Neural progenitor cell (in vitro differentiated cells): ENCODE data around the gene NHERF1. TPM values are rescaled to one million over a fixed set of nuclear protein-coding genes. Genes with fewer than 3 reads are reported as not detected.

Source experiments
- DNase-seq: peaks from one replicate; pipeline ENCODE4 v3.0.0-alpha.2; 2016; ENCODE audit warnings: low spot score
- H2AFZ ChIP-seq: fragments of 200-600 bp; sonication (generic); replicated peaks from 2 replicates; pipeline ENCODE4 v1.6.1; 2016; ENCODE audit warnings: antibody characterized with exemption
- H3F3A ChIP-seq: fragments of 200-600 bp; sonication (generic); 2 replicates; pipeline ENCODE4 v1.6.1; 2016; ENCODE audit warnings: antibody characterized with exemption, low read depth
- H3K27ac ChIP-seq: fragments of 200-600 bp; sonication (generic); 2 replicates; pipeline ENCODE4 v1.5.1; 2016; ENCODE audit warnings: mild to moderate bottlenecking
- H3K27me3 ChIP-seq: fragments of 200-600 bp; sonication (generic); 2 replicates; pipeline ENCODE4 v1.6.1; 2016; ENCODE audit warnings: mild to moderate bottlenecking, moderate library complexity
- H3K36me3 ChIP-seq: fragments of 200-600 bp; sonication (generic); 2 replicates; pipeline ENCODE4 v1.5.1; 2016
- H3K4me1 ChIP-seq: fragments of 200-600 bp; sonication (generic); 2 replicates; pipeline ENCODE4 v1.6.1; 2016; ENCODE audit warnings: mixed run types
- H3K4me2 ChIP-seq: fragments of 200-600 bp; sonication (generic); 2 replicates; pipeline ENCODE4 v1.6.1; 2016
- H3K4me3 ChIP-seq: fragments of 200-600 bp; sonication (generic); 2 replicates; pipeline ENCODE4 v1.5.1; 2016
- H3K79me2 ChIP-seq: fragments of 200-600 bp; sonication (generic); 2 replicates; pipeline ENCODE4 v1.6.1; 2016; ENCODE audit warnings: low read depth
- H3K9ac ChIP-seq: fragments of 200-600 bp; sonication (generic); 2 replicates; pipeline ENCODE4 v1.6.1; 2016
- H3K9me3 ChIP-seq: fragments of 200-600 bp; sonication (generic); 2 replicates; pipeline ENCODE4 v1.5.1; 2016; ENCODE audit warnings: low read depth
- H4K20me1 ChIP-seq: fragments of 200-600 bp; sonication (generic); 2 replicates; pipeline ENCODE4 v1.6.1; 2016; ENCODE audit warnings: low read depth
- H3K27ac Mint-ChIP-seq: 3 replicates; pipeline ENCODE4 v1.8.0; 2021; ENCODE audit warnings: mixed read lengths
- H3K27me3 Mint-ChIP-seq: 2 replicates; pipeline ENCODE4 v1.8.0; 2022; ENCODE audit warnings: low read depth, mild to moderate bottlenecking, inconsistent platforms, moderate library complexity, mixed read lengths; ENCODE audit not compliant: insufficient read depth
- H3K36me3 Mint-ChIP-seq: 3 replicates; pipeline ENCODE4 v1.8.0; 2021; ENCODE audit warnings: mixed read lengths
- H3K4me1 Mint-ChIP-seq: 3 replicates; pipeline ENCODE4 v1.8.0; 2021; ENCODE audit warnings: mixed read lengths
- H3K4me3 Mint-ChIP-seq: 3 replicates; pipeline ENCODE4 v1.8.0; 2021; ENCODE audit warnings: mild to moderate bottlenecking, moderate library complexity, mixed read lengths
- H3K9me3 Mint-ChIP-seq: 3 replicates; pipeline ENCODE4 v1.8.0; 2020; ENCODE audit warnings: mixed read lengths
- EZH2 ChIP-seq: fragments of 200-600 bp; sonication (generic); IDR thresholded peaks from 2 replicates; pipeline ENCODE4 v1.6.1; 2017; ENCODE audit warnings: antibody characterized with exemption, mild to moderate bottlenecking, moderate library complexity
- EZH2phosphoT487 ChIP-seq: fragments of 200-600 bp; sonication (generic); IDR thresholded peaks from 2 replicates; pipeline ENCODE4 v1.6.1; 2017; ENCODE audit warnings: antibody characterized with exemption
- total RNA-seq: library from RNA; depleted of rRNA; stranded (reverse); fragments of >200 nt; gene quantifications from 2 replicates; pipeline ENCODE4 v1.2.3, GENCODE V29; 2015; ENCODE audit warnings: low replicate concordance
- TF ChIP-seq, protein P1 (sequence below): fragments of 200-600 bp; sonication (generic); IDR thresholded peaks from 2 replicates; pipeline ENCODE4 v1.5.1; 2017; ENCODE audit warnings: antibody characterized with exemption, mild to moderate bottlenecking

The NHERF1 gene
- total RNA-seq, 1 donor from 2014 or later: 27.1 TPM

DNA sequence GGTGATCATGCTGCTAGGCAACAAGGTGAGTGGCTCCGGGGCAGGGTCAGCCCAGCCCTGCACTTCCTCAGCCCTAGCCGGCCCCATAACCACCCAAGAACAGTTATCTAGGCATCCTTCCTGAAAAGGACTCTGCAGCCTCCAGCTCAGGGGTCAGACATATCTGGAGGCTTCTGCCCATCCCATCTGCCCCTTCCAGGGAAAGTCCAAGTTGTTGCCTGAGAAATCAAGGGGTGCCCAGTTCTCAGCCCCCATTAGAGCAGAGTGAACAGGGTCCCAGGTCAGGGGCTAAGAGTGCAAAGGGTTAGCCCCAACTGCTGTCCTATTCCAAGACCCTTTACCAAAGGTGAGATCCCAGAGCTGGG lies 4.1 kb upstream of the NHERF1 start:
- Mint-ChIP-seq H3K4me3 (no peak overlapping the region), H3K27me3 (peaks cover 17% of the 10 kb centered on the region), H3K4me1 (peaks cover 24% of the 10 kb centered on the region), H3K36me3 (no peaks in the 10 kb centered on the region), H3K9me3 (no peaks in the 10 kb centered on the region), H3K27ac (no peak overlapping the region)
- no peak for TF ChIP-seq EZH2
- no peak for TF ChIP-seq EZH2phosphoT487
- TF ChIP-seq, protein P1, sequence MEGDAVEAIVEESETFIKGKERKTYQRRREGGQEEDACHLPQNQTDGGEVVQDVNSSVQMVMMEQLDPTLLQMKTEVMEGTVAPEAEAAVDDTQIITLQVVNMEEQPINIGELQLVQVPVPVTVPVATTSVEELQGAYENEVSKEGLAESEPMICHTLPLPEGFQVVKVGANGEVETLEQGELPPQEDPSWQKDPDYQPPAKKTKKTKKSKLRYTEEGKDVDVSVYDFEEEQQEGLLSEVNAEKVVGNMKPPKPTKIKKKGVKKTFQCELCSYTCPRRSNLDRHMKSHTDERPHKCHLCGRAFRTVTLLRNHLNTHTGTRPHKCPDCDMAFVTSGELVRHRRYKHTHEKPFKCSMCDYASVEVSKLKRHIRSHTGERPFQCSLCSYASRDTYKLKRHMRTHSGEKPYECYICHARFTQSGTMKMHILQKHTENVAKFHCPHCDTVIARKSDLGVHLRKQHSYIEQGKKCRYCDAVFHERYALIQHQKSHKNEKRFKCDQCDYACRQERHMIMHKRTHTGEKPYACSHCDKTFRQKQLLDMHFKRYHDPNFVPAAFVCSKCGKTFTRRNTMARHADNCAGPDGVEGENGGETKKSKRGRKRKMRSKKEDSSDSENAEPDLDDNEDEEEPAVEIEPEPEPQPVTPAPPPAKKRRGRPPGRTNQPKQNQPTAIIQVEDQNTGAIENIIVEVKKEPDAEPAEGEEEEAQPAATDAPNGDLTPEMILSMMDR: no peak
- no peak overlapping the region for H3K9ac ChIP-seq
- H4K20me1 ChIP-seq: peaks cover 8% of the 10 kb centered on the region
- no peak overlapping the region for H3K27ac ChIP-seq
- H3K27me3 ChIP-seq: no peaks in the 10 kb centered on the region
- peaks cover 8% of the 10 kb centered on the region for H3K79me2 ChIP-seq
- no peaks in the 10 kb centered on the region for H3K9me3 ChIP-seq
- no peak overlapping the region for H2AFZ ChIP-seq
- H3K4me3 ChIP-seq: no peak overlapping the region
- no peak overlapping the region for H3K4me2 ChIP-seq
- peaks cover 34% of the 10 kb centered on the region for H3F3A ChIP-seq
- no peak for DNase-seq
- H3K4me1 ChIP-seq: peaks cover 32% of the 10 kb centered on the region
- H3K36me3 ChIP-seq: no peaks in the 10 kb centered on the region

DNA sequence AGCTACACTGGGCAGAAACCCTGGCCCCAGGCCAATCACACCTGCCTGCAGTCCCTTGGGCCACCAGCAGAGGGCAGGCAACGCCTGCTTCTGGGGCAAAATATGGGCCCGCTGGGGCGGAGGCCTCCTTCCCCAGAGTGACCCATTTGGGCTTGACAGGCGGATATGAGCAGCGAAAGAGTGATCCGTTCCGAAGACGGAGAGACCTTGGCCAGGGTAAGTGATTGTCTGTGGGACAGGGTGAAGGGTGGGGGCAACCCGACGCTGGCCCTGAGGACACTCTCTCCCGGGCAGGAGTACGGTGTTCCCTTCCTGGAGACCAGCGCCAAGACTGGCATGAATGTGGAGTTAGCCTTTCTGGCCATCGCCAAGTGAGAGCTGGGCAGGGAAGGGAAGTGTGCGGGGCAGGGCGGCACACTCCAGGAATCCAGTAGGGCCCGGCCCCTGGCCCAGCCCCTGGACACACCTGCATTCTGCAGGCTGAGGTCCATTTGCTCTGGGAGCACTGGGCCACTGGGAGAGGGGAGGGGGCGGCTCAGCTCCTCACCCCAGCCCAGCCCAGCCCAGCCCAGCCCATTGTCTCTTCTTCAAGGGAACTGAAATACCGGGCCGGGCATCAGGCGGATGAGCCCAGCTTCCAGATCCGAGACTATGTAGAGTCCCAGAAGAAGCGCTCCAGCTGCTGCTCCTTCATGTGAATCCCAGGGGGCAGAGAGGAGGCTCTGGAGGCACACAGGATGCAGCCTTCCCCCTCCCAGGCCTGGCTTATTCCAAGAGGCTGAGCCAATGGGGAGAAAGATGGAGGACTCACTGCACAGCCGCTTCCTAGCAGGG lies 3.5 kb upstream of the NHERF1 start:
- H3K9me3 ChIP-seq: no peaks in the 10 kb centered on the region
- Mint-ChIP-seq H3K27ac (no peak overlapping the region), H3K27me3 (peaks cover 12% of the 10 kb centered on the region), H3K4me1 (peaks cover 29% of the 10 kb centered on the region), H3K4me3 (peak overlapping the region; percentile 46), H3K36me3 (peaks cover 2% of the 10 kb centered on the region), H3K9me3 (no peaks in the 10 kb centered on the region)
- H3K4me3 ChIP-seq: peak overlapping the region; percentile 30
- H4K20me1 ChIP-seq: peaks cover 14% of the 10 kb centered on the region
- H3K9ac ChIP-seq: no peak overlapping the region
- peaks cover 34% of the 10 kb centered on the region for H3K4me1 ChIP-seq
- peaks cover 34% of the 10 kb centered on the region for H3F3A ChIP-seq
- H3K27me3 ChIP-seq: no peaks in the 10 kb centered on the region
- DNase-seq: peak; percentile 84
- H2AFZ ChIP-seq: peak overlapping the region; percentile 84
- H3K36me3 ChIP-seq: no peaks in the 10 kb centered on the region
- TF ChIP-seq, protein P1: peak; percentile 99
- TF ChIP-seq EZH2 (peak; percentile 30), EZH2phosphoT487 (no peak)
- peaks cover 14% of the 10 kb centered on the region for H3K79me2 ChIP-seq
- peak overlapping the region; percentile 87 for H3K4me2 ChIP-seq
- H3K27ac ChIP-seq: no peak overlapping the region

DNA sequence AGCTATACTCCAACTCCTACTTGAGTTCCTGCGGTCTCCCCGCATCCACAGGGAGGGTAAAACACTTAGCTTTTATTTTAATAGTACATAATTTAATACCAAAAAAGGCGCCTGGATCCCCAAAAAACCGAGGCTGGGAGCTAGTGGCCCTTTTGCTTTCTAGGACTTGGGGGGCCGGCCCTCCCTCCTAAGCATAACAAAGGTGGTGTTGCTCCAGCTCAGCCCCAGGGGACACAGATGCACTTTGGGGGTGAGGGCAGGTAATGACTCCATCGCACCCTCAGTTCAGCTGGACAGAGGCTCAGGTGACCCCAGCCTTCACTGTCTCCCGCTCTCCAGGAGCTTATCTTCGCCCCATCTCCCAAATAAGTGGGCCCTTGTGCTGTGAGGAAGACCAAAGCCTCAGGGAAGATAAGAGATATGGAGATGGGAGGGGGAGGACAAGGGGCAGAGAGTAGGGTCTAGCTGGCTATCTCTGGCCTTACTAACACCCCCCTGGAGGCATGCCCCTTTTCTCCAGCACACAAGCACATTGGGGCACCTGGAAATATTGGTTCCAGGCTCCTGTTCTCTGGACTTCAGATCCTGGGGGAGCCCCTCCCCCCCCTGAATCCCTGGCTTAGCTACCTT lies 2.8 kb upstream of the NHERF1 start:
- Histone ChIP-seq H3K27me3 (no peaks in the 10 kb centered on the region), H3K9me3 (no peaks in the 10 kb centered on the region), H3F3A (peaks cover 34% of the 10 kb centered on the region), H3K4me3 (peak overlapping the region; percentile 30), H3K27ac (no peak overlapping the region), H3K4me2 (peak overlapping the region; percentile 87), H3K79me2 (peaks cover 22% of the 10 kb centered on the region), H3K9ac (no peak overlapping the region), H4K20me1 (peaks cover 22% of the 10 kb centered on the region), H3K36me3 (no peaks in the 10 kb centered on the region), H3K4me1 (peaks cover 40% of the 10 kb centered on the region), H2AFZ (peak overlapping the region; percentile 84)
- no peaks in the 10 kb centered on the region for H3K9me3 Mint-ChIP-seq
- H3K27me3 Mint-ChIP-seq: peaks cover 7% of the 10 kb centered on the region
- no peak overlapping the region for H3K27ac Mint-ChIP-seq
- peaks cover 2% of the 10 kb centered on the region for H3K36me3 Mint-ChIP-seq
- TF ChIP-seq, protein P1: no peak
- TF ChIP-seq EZH2: no peak
- TF ChIP-seq EZH2phosphoT487: no peak
- peaks cover 34% of the 10 kb centered on the region for H3K4me1 Mint-ChIP-seq
- no peak overlapping the region for H3K4me3 Mint-ChIP-seq
- DNase-seq: no peak
